Liver (tissue), 9 donors: Measurements from ENCODE around the gene SCN1B. TPM values are rescaled to one million over a fixed set of nuclear protein-coding genes. Genes with fewer than 3 reads are reported as not detected.

Experiments used
- DNase-seq: peaks from one replicate; pipeline ENCODE4 v3.0.0-alpha.2; 2017; ENCODE audit warnings: low spot score
- H3K27ac ChIP-seq, 2 donors: one replicate each; pipeline ENCODE4 v1.7.0; 2013; ENCODE audit warnings: inconsistent platforms in 2 of 2, low read length in 2 of 2, control low read depth in 1 of 2, low read depth in 1 of 2, mild to moderate bottlenecking in 1 of 2
- H3K27me3 ChIP-seq, 4 donors: one replicate each; pipeline versions ENCODE4 v1.6.1 to v1.7.0; 2013; ENCODE audit warnings: low read length in 3 of 4, inconsistent platforms in 1 of 4, mild to moderate bottlenecking in 1 of 4, moderate library complexity in 1 of 4; ENCODE audit not compliant: control insufficient read depth in 4 of 4, insufficient read depth in 4 of 4
- H3K36me3 ChIP-seq, 4 donors: one replicate each; pipeline versions ENCODE4 v1.6.1 to v1.7.0; 2013; ENCODE audit warnings: low read length in 3 of 4, mild to moderate bottlenecking in 3 of 4, low read depth in 1 of 4, moderate library complexity in 1 of 4; ENCODE audit not compliant: control insufficient read depth in 4 of 4, insufficient read depth in 3 of 4
- H3K4me1 ChIP-seq, 4 donors: one replicate each; pipeline versions ENCODE4 v1.6.1 to v1.7.0; 2013; ENCODE audit warnings: low read length in 3 of 4, mild to moderate bottlenecking in 3 of 4, moderate library complexity in 1 of 4; ENCODE audit not compliant: control insufficient read depth in 4 of 4, insufficient read depth in 4 of 4
- H3K4me3 ChIP-seq, 3 donors: one replicate each; pipeline versions ENCODE4 v1.6.1 to v1.7.0; 2013; ENCODE audit warnings: low read length in 3 of 3, control low read depth in 1 of 3, low read depth in 1 of 3, mild to moderate bottlenecking in 1 of 3
- H3K9ac ChIP-seq, 2 donors: one replicate each; pipeline ENCODE4 v1.7.0; 2013; ENCODE audit warnings: low read length in 2 of 2, mild to moderate bottlenecking in 2 of 2, moderate library complexity in 2 of 2, control low read depth in 1 of 2, low read depth in 1 of 2
- H3K9me3 ChIP-seq, 4 donors: one replicate each; pipeline versions ENCODE4 v1.6.1 to v1.7.0; 2013; ENCODE audit warnings: low read length in 3 of 4; ENCODE audit not compliant: control insufficient read depth in 4 of 4
- CTCF ChIP-seq: fragments of 150-350 bp; IDR thresholded peaks from 2 replicates; pipeline ENCODE4 v1.5.1; 2017; ENCODE audit warnings: improper control_type of control experiment, low read depth, low read length; ENCODE audit not compliant: missing input control
- EGR1 ChIP-seq, 2 donors: IDR thresholded peaks; 2 replicates each; pipeline ENCODE4 v1.6.1; 2016 to 2018; ENCODE audit warnings: antibody characterized with exemption in 2 of 2, low read depth in 2 of 2
- FOXA1 ChIP-seq: IDR thresholded peaks from 2 replicates; pipeline ENCODE4 v1.6.1; 2016; ENCODE audit warnings: antibody characterized with exemption
- FOXA2 ChIP-seq: IDR thresholded peaks from 2 replicates; pipeline ENCODE4 v1.6.1; 2016; ENCODE audit warnings: antibody characterized with exemption
- HNF4A ChIP-seq, 2 donors: conservative IDR thresholded peaks; 2 replicates each; pipeline ENCODE4 v1.6.1; 2016; ENCODE audit warnings: antibody characterized with exemption in 2 of 2, mild to moderate bottlenecking in 2 of 2
- HNF4G ChIP-seq: IDR thresholded peaks from 2 replicates; pipeline ENCODE4 v1.6.1; 2016; ENCODE audit warnings: antibody characterized with exemption
- JUND ChIP-seq, 2 donors: IDR thresholded peaks; 2 replicates each; pipeline ENCODE4 v1.6.1; 2016; ENCODE audit warnings: antibody characterized with exemption in 2 of 2
- RAD21 ChIP-seq, 2 donors: IDR thresholded peaks; 2 replicates each; pipeline ENCODE4 v1.6.1; 2016; ENCODE audit warnings: antibody characterized with exemption in 2 of 2, mild to moderate bottlenecking in 2 of 2
- REST ChIP-seq: IDR thresholded peaks from 2 replicates; pipeline ENCODE4 v1.6.1; 2016; ENCODE audit warnings: antibody characterized with exemption, mild to moderate bottlenecking
- RXRA ChIP-seq, 2 donors: IDR thresholded peaks; 2 replicates each; pipeline ENCODE4 v1.6.1; 2017 to 2018; ENCODE audit warnings: antibody characterized with exemption in 2 of 2, mild to moderate bottlenecking in 1 of 2
- SP1 ChIP-seq: IDR thresholded peaks from 2 replicates; pipeline ENCODE4 v1.6.1; 2018; ENCODE audit warnings: antibody characterized with exemption, mild to moderate bottlenecking
- TAF1 ChIP-seq: conservative IDR thresholded peaks from 2 replicates; pipeline ENCODE4 v1.6.1; 2016; ENCODE audit warnings: antibody characterized with exemption, mild to moderate bottlenecking
- YY1 ChIP-seq: IDR thresholded peaks from 2 replicates; pipeline ENCODE4 v1.6.1; 2016; ENCODE audit warnings: antibody characterized with exemption, mild to moderate bottlenecking
- ZBTB33 ChIP-seq: IDR thresholded peaks from 2 replicates; pipeline ENCODE4 v1.6.1; 2016; ENCODE audit warnings: antibody characterized with exemption
- WGBS: extraction: QIAGEN DNeasy Blood & Tissue Kit; methylation state at CpG from one replicate; pipeline ENCODE4 v1.1.7; 2013; 5-methylcytosine and 5-hydroxymethylcytosine counted together
- polyA plus RNA-seq, 2 donors: library from polyadenylated mRNA; stranded (reverse) in 1 of 2; unstranded in 1 of 2; fragments of 200-250 nt in 1 of 2; fragments of >200 nt in 1 of 2; fragmentation: Nextera tagmentation in 1 of 2; extraction: Ambion mirVana in 1 of 2; gene quantifications; one replicate each; pipeline versions ENCODE4 v1.2.1 to v1.2.3, GENCODE V29; 2013 to 2015
- total RNA-seq, 2 donors: library from RNA; depleted of rRNA; stranded (reverse); fragments of >200 nt; gene quantifications; one replicate each; pipeline ENCODE4 v1.2.3, GENCODE V29; 2014
- donor health status: healthy.
- donor health status: healthy.
- donor health status: healthy.
- donor health status: healthy.
- donor health status: healthy.

Gene SCN1B
- total and polyA plus RNA-seq, 4 donors = 1.6 to 5.8 (median 3.4) TPM

GRCh38 chr19:35031072-35031881 lies 1.0 kb downstream of the SCN1B start:
- peaks cover 3 to 11% (median 8%) of the 10 kb centered on the region in 4 donors for H3K4me1 ChIP-seq
- peaks cover 0 to 6% (median under 1%) of the 10 kb centered on the region in 4 donors for H3K36me3 ChIP-seq
- TF ChIP-seq TAF1 = no peak
- no peak for TF ChIP-seq RAD21 (IDR thresholded peaks at IDR 0.05)
- TF ChIP-seq JUND (IDR thresholded peaks at IDR 0.05) = no peak
- no peak for TF ChIP-seq EGR1 (IDR thresholded peaks at IDR 0.05; ENCODE audit: low read depth in 2 of 2)
- TF ChIP-seq RXRA (IDR thresholded peaks at IDR 0.05) = no peak
- TF ChIP-seq FOXA2 = no peak
- no peak for TF ChIP-seq YY1
- no peak overlapping the region for H3K9ac ChIP-seq
- DNase-seq = no peak
- no peak overlapping the region for H3K27ac ChIP-seq
- H3K9me3 ChIP-seq = no peaks in the 10 kb centered on the region
- H3K4me3 ChIP-seq = peak overlapping the region in 2 of 3 donors; percentile 41 to 70
- 19% methylated on average over 31 of the region's 31 CpGs for WGBS
- no peaks in the 10 kb centered on the region for H3K27me3 ChIP-seq

- no peak overlapping the region for H3K27ac ChIP-seq
- H3K4me3 ChIP-seq = no peak overlapping the region
- WGBS = 94% methylated on average over 17 of the region's 17 CpGs
- peaks cover 0 to 3% (median 0%) of the 10 kb centered on the region in 4 donors for H3K36me3 ChIP-seq
- H3K9ac ChIP-seq = no peak overlapping the region
- DNase-seq = no peak
- H3K4me1 ChIP-seq = peaks cover 3 to 11% (median 8%) of the 10 kb centered on the region in 4 donors
- H3K9me3 ChIP-seq = no peaks in the 10 kb centered on the region
- no peak for TF ChIP-seq FOXA2
- TF ChIP-seq SP1 = no peak
- no peak for TF ChIP-seq HNF4G
- TF ChIP-seq CTCF = no peak
- no peak for TF ChIP-seq RXRA (IDR thresholded peaks at IDR 0.05)
- no peak for TF ChIP-seq ZBTB33
- TF ChIP-seq YY1 = no peak
- TF ChIP-seq EGR1 (IDR thresholded peaks at IDR 0.05; ENCODE audit: low read depth in 2 of 2) = no peak
- TF ChIP-seq REST = no peak
- TF ChIP-seq HNF4A (conservative IDR thresholded peaks at IDR 0.05) = no peak
- TF ChIP-seq TAF1 = no peak
- no peak for TF ChIP-seq RAD21 (IDR thresholded peaks at IDR 0.05)
- no peak for TF ChIP-seq FOXA1
- H3K27me3 ChIP-seq = no peaks in the 10 kb centered on the region
Measured at GRCh38 chr19:35032356-35032865, 2.1 kb downstream of the SCN1B start.
